CD4-positive, alpha-beta T cell (primary cell): ENCODE results near the gene CARD10. TPM values are rescaled to one million over a fixed set of nuclear protein-coding genes. Genes with fewer than 3 reads are reported as not detected.

Experiments
- ATAC-seq: fragments of 200-7000 bp; cut with Tn5 transposase; one replicate; pipeline ENCODE4 v1.10.0; 2022; ENCODE audit warnings: mild to moderate bottlenecking; ENCODE audit not compliant: poor library complexity
- CTCF ChIA-PET: fragments of 350-600 bp; sonication (Branson Sonifier 250); formaldehyde crosslinking; loops from one replicate; lab custom pipeline; 2021; ENCODE audit warnings: antibody characterized with exemption, inconsistent platforms; lab: Charles Lee
- POLR2A ChIA-PET: fragments of 350-600 bp; sonication (Branson Sonifier 250); formaldehyde crosslinking; loops from one replicate; lab custom pipeline; 2021; ENCODE audit warnings: antibody characterized with exemption, inconsistent platforms; lab: Charles Lee
- DNase-seq, 14 experiments: peaks; one replicate each; pipeline ENCODE4 v3.0.0-alpha.2; 2013 to 2020; ENCODE audit warnings: mixed read lengths in 2 of 14
- H3K27ac ChIP-seq, 2 donors: one replicate each; pipeline versions ENCODE4 v1.5.1 to v1.7.0; 2013; ENCODE audit warnings: low read length in 2 of 2, low read depth in 1 of 2, mild to moderate bottlenecking in 1 of 2
- H3K27me3 ChIP-seq, 2 experiments: 1 replicate in 1 of 2; 2 replicates in 1 of 2; pipeline versions ENCODE4 v1.6.1 to v1.7.0; 2013; ENCODE audit warnings: low read length in 2 of 2, control low read depth in 1 of 2, mild to moderate bottlenecking in 1 of 2, moderate library complexity in 1 of 2; ENCODE audit not compliant: insufficient read depth in 2 of 2, control insufficient read depth in 1 of 2
- H3K36me3 ChIP-seq: one replicate; pipeline ENCODE4 v1.6.1; 2013; ENCODE audit warnings: low read length, control low read depth; ENCODE audit not compliant: insufficient read depth
- H3K4me1 ChIP-seq: one replicate; pipeline ENCODE4 v1.6.1; 2013; ENCODE audit warnings: low read length, control low read depth; ENCODE audit not compliant: insufficient read depth
- H3K4me3 ChIP-seq: one replicate; pipeline ENCODE4 v1.5.1; 2013; ENCODE audit warnings: mild to moderate bottlenecking, low read length, moderate library complexity
- H3K9me3 ChIP-seq, 2 experiments: 1 replicate in 1 of 2; 2 replicates in 1 of 2; pipeline versions ENCODE4 v1.6.1 to v1.7.0; 2013; ENCODE audit warnings: low read length in 2 of 2, mild to moderate bottlenecking in 2 of 2, control low read depth in 1 of 2, moderate library complexity in 1 of 2; ENCODE audit not compliant: control insufficient read depth in 1 of 2, insufficient read depth in 1 of 2
- H3K27ac Mint-ChIP-seq: one replicate; pipeline ENCODE4 v1.8.0; 2020; ENCODE audit warnings: mixed read lengths
- H3K27me3 Mint-ChIP-seq: one replicate; pipeline ENCODE4 v1.8.0; 2021; ENCODE audit warnings: mixed read lengths
- H3K36me3 Mint-ChIP-seq: one replicate; pipeline ENCODE4 v1.8.0; 2021; ENCODE audit warnings: low read depth, mixed read lengths
- H3K4me1 Mint-ChIP-seq: one replicate; pipeline ENCODE4 v1.8.0; 2021; ENCODE audit warnings: low read depth, mixed read lengths
- H3K4me3 Mint-ChIP-seq: one replicate; pipeline ENCODE4 v1.8.0; 2020; ENCODE audit warnings: mild to moderate bottlenecking, mixed read lengths
- H3K9me3 Mint-ChIP-seq: one replicate; pipeline ENCODE4 v1.8.0; 2020; ENCODE audit warnings: mixed read lengths
- intact Hi-C, 2 experiments: fragments of 100-400 bp; cut with DNase I in 1 of 2; cut with micrococcal nuclease in 1 of 2; formaldehyde crosslinking; loops; one replicate each; pipeline versions ENCODE4 v1.15.1 to v1.9.0; 2023 to 2025; cut with DNase I, micrococcal nuclease
- polyA plus RNA-seq, 2 donors: library from polyadenylated mRNA; unstranded; fragments of 120-200 nt; gene quantifications; one replicate each; pipeline ENCODE4 v1.2.1, GENCODE V29; 2013
- total RNA-seq, 174 experiments: library from RNA in 2 of 174; stranded (reverse) in 2 of 174; gene quantifications; one replicate each; pipeline ENCODE4 v1.2.3 and lab custom pipeline; 2021 to 2026
- TF ChIP-seq, protein P1 (sequence below): fragments of 200-600 bp; IDR thresholded peaks from one replicate; pipeline ENCODE4 v1.8.0; 2022; ENCODE audit warnings: antibody characterized with exemption, mild to moderate bottlenecking

Gene CARD10, protein sequence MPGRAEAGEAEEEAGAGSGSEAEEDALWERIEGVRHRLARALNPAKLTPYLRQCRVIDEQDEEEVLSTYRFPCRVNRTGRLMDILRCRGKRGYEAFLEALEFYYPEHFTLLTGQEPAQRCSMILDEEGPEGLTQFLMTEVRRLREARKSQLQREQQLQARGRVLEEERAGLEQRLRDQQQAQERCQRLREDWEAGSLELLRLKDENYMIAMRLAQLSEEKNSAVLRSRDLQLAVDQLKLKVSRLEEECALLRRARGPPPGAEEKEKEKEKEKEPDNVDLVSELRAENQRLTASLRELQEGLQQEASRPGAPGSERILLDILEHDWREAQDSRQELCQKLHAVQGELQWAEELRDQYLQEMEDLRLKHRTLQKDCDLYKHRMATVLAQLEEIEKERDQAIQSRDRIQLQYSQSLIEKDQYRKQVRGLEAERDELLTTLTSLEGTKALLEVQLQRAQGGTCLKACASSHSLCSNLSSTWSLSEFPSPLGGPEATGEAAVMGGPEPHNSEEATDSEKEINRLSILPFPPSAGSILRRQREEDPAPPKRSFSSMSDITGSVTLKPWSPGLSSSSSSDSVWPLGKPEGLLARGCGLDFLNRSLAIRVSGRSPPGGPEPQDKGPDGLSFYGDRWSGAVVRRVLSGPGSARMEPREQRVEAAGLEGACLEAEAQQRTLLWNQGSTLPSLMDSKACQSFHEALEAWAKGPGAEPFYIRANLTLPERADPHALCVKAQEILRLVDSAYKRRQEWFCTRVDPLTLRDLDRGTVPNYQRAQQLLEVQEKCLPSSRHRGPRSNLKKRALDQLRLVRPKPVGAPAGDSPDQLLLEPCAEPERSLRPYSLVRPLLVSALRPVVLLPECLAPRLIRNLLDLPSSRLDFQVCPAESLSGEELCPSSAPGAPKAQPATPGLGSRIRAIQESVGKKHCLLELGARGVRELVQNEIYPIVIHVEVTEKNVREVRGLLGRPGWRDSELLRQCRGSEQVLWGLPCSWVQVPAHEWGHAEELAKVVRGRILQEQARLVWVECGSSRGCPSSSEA
- total RNA-seq: under 1 TPM; 0.20 to 0.63 TPM
- polyA plus RNA-seq (2013, experiment 1 of 2): 0.06 TPM
- 0.33 TPM for polyA plus RNA-seq (2013, experiment 2 of 2)
- 0 to 1.4 (median 0.21) reads per million in 172 experiments for total RNA-seq (lab: John Stamatoyannopoulos, UW)

DNA sequence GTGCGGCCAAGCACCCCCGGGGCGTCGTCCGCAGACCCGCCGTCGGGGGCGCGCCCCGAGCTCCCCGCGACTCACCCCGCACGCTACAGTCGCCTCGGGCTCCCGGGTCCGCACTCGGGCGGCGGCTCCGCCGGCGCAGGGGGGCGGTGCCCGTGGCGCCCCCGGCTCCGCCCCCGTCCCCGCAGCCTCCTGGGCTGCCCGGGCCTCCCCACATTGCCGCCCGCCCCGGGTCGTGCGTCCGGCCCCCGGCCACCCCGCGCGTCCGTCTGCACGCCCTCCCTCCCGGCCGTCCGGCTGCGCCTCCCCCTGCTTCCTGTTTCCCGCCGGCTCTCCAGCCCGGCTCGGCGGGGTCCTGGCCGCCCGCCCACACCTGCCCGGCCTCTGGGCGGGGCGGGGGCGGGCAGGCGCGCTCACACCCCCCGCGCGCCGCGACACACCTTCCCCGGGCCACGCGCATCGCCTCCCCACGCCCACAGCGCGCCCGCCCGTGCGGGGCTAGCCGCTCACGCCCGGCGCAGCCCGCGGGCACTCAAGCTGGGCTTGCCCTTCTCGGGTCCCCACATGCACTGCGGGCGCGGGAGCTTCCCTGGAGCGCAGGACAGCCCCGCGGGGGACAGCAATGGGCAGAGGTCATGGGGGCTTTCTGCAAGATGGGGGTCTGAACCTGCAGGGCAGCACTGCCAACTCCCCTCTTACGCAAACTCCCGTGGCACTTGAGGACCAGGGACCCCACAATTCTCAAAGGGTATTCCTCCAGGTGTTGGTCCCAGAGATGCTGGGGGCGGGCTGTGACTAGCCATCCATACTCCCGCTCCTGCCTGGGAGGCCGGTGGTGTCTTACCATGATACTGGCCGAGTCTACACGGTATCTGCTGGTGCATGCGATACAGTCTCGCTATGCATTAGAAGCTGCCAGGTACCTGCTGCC is at the start of gene CARD10:
Gene CARD10 (minus strand): TSS at position 148 of the 928 bp plus-strand sequence. CDS start 215 bp downstream, outside the sequence.
- ChIA-PET POLR2A (no interaction called here), CTCF (no interaction called here)
- TF ChIP-seq, protein P1, sequence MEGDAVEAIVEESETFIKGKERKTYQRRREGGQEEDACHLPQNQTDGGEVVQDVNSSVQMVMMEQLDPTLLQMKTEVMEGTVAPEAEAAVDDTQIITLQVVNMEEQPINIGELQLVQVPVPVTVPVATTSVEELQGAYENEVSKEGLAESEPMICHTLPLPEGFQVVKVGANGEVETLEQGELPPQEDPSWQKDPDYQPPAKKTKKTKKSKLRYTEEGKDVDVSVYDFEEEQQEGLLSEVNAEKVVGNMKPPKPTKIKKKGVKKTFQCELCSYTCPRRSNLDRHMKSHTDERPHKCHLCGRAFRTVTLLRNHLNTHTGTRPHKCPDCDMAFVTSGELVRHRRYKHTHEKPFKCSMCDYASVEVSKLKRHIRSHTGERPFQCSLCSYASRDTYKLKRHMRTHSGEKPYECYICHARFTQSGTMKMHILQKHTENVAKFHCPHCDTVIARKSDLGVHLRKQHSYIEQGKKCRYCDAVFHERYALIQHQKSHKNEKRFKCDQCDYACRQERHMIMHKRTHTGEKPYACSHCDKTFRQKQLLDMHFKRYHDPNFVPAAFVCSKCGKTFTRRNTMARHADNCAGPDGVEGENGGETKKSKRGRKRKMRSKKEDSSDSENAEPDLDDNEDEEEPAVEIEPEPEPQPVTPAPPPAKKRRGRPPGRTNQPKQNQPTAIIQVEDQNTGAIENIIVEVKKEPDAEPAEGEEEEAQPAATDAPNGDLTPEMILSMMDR: no peak
- intact Hi-C loops: no loop called here
- peak in 5 of 14 experiments; percentile 6 to 51 (median 21) for DNase-seq
- H3K27ac Mint-ChIP-seq: no peak within 1 kb of the TSS
- H3K27me3 ChIP-seq: peaks cover 40 to 49% of the 10 kb centered on the region in 2 experiments
- no peak within 1 kb of the TSS for H3K27ac ChIP-seq
- peak within 1 kb of the TSS; percentile 81 for H3K4me3 Mint-ChIP-seq
- H3K4me3 ChIP-seq: peak within 1 kb of the TSS; percentile 30
- H3K4me1 ChIP-seq: peaks cover 13% of the 10 kb centered on the region
- peaks cover 6% of the 10 kb centered on the region for H3K4me1 Mint-ChIP-seq
- H3K36me3 Mint-ChIP-seq: no peaks in the 10 kb centered on the region
- no peaks in the 10 kb centered on the region for H3K36me3 ChIP-seq
- no peaks in the 10 kb centered on the region for H3K9me3 ChIP-seq
- H3K9me3 Mint-ChIP-seq: no peaks in the 10 kb centered on the region
- H3K27me3 Mint-ChIP-seq: peaks cover 48% of the 10 kb centered on the region
- peak; percentile 82 for ATAC-seq

DNA sequence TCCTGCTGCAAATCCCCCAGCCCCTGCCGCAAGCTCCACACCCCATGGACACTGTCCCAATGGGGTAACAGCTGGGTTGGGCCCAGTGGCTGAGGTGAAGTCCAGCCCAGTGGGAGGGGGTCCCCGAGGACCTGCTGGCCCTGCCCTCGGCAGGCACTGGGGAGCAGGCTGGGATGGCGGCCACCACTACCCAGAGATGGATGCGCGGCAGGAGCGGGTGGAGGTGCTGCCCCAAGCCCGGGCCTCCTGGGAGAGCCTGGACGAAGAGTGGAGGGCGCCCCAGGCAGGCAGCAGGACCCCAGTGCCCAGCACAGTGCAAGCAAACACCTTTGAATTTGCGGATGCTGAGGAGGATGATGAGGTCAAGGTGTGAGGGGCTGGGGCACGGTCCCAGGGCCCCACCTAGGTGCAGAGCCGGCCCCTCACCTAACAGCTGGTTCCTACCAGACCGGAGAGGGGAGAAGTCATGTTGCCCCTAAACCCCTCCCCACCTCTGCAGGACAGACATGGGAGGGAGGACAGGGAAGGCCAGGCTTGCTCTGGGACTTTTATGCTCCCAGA is 49.3 kb upstream of the CARD10 start:
- peaks cover 3 to 5% of the 10 kb centered on the region in 2 experiments for H3K27me3 ChIP-seq

More for the DNA sequence above, 49.3 kb upstream of the CARD10 start:
- H3K36me3 Mint-ChIP-seq: no peaks in the 10 kb centered on the region
- Histone ChIP-seq H3K4me1 (peaks cover 26% of the 10 kb centered on the region), H3K4me3 (no peak overlapping the region), H3K36me3 (no peaks in the 10 kb centered on the region), H3K9me3 (no peaks in the 10 kb centered on the region), H3K27ac (no peak overlapping the region)
- H3K9me3 Mint-ChIP-seq: no peaks in the 10 kb centered on the region
- H3K27ac Mint-ChIP-seq: no peak overlapping the region
- peaks cover 12% of the 10 kb centered on the region for H3K27me3 Mint-ChIP-seq
- peaks cover 20% of the 10 kb centered on the region for H3K4me1 Mint-ChIP-seq
- ChIA-PET POLR2A (interaction anchor here (2.3 kb wide), 1 partner anchor 24 kb away, joined by 28 read pairs; no protein-coding TSS in a partner anchor), CTCF (interaction anchor here (1.6 to 4.4 kb wide), 2 partner anchors 29 to 96 kb away, joined by 15 to 119 read pairs; no protein-coding TSS in a partner anchor)
- ATAC-seq (no peak), DNase-seq (no peak)
- intact Hi-C loops: no loop called here
- H3K4me3 Mint-ChIP-seq: no peak overlapping the region
- TF ChIP-seq, protein P1: no peak
